Measurements from ENCODE around the gene RNU2-63P.

- TF ChIP-seq GATA2 (IDR thresholded peaks at IDR 0.05; ENCODE audit: low read depth, low read length): no peak
- TF ChIP-seq GATA3 (IDR thresholded peaks at IDR 0.05; ENCODE audit: low read depth, low read length): no peak
Measured at GRCh38 chr2:88010136-88010535, 6.2 kb downstream of the RNU2-63P start.

Measured in SH-SY5Y (cell line).